Measurements from ENCODE around the gene DCC. TPM values are rescaled to one million over a fixed set of nuclear protein-coding genes. Genes with fewer than 3 reads are reported as not detected.

DCC gene
- total and polyA plus RNA-seq, 2 experiments from 2014 or later, result not detected

GRCh38 chr18:52999633-53000032, 659.6 kb downstream of the DCC start:
- no peak overlapping the region for H3K9ac ChIP-seq
- in situ Hi-C loops (cut with MboI), result loop anchor here (25.0 kb wide), 1 partner anchor 87 kb away; no protein-coding TSS in a partner anchor
- no peak overlapping the region for H2AFZ ChIP-seq
- H3K4me2 ChIP-seq (ENCODE audit: unreplicated experiment), result no peak overlapping the region
- WGBS, 2 experiments (ENCODE audit: low coverage in 1 of 2, low lambda C conversion rate in 2 of 2, missing lambda C conversion rate in 2 of 2), result 5 to 16% methylated on average over 2 of the region's 2 CpGs
- no peak overlapping the region for H3K4me3 ChIP-seq
- no peaks in the 10 kb centered on the region for H3K79me2 ChIP-seq (ENCODE audit: insufficient read depth)
- no peaks in the 10 kb centered on the region for H3K4me1 ChIP-seq (ENCODE audit: insufficient read depth)
- no peak for DNase-seq
- no peaks in the 10 kb centered on the region for H3K9me2 ChIP-seq (ENCODE audit: insufficient read depth)
- TF ChIP-seq EZH2 (IDR thresholded peaks at IDR 0.05; ENCODE audit: insufficient read depth, poor library complexity, severe bottlenecking) (no peak), EZH2phosphoT487 (IDR thresholded peaks at IDR 0.05; ENCODE audit: insufficient read depth, low read depth) (no peak)
- no peaks in the 10 kb centered on the region for H3K27me3 ChIP-seq (replicated peaks; ENCODE audit: insufficient read depth)
- no peaks in the 10 kb centered on the region for H3K9me3 ChIP-seq (ENCODE audit: low read depth)
- no peaks in the 10 kb centered on the region for H4K20me1 ChIP-seq (ENCODE audit: insufficient read depth)
- H3K36me3 ChIP-seq (ENCODE audit: low read depth), result no peaks in the 10 kb centered on the region
- H3F3A ChIP-seq (ENCODE audit: insufficient read depth), result no peaks in the 10 kb centered on the region
- H3K27ac ChIP-seq, result no peak overlapping the region

GRCh38 chr18:53004798-53005197, 664.8 kb downstream of the DCC start:
- WGBS, 2 experiments (ENCODE audit: low coverage in 1 of 2, low lambda C conversion rate in 2 of 2, missing lambda C conversion rate in 2 of 2), result 0 to 5% methylated on average over 1 of the region's 1 CpG
- no peak for DNase-seq

GRCh38 chr18:53018791-53019190, 678.8 kb downstream of the DCC start:
- TF ChIP-seq EZH2 (IDR thresholded peaks at IDR 0.05; ENCODE audit: insufficient read depth, poor library complexity, severe bottlenecking) (no peak), EZH2phosphoT487 (IDR thresholded peaks at IDR 0.05; ENCODE audit: insufficient read depth, low read depth) (no peak)
- in situ Hi-C loops (cut with MboI), result loop anchor here (25.0 kb wide), 1 partner anchor 106 kb away; no protein-coding TSS in a partner anchor

More at GRCh38 chr18:53004798-53005197, 664.8 kb downstream of the DCC start:
- no peaks in the 10 kb centered on the region for H3K27me3 ChIP-seq (replicated peaks; ENCODE audit: insufficient read depth)
- no peak overlapping the region for H3K27ac ChIP-seq
- H3K4me2 ChIP-seq (ENCODE audit: unreplicated experiment), result no peak overlapping the region
- peaks cover 3% of the 10 kb centered on the region for H3K9me3 ChIP-seq (ENCODE audit: low read depth)
- H3K79me2 ChIP-seq (ENCODE audit: insufficient read depth), result no peaks in the 10 kb centered on the region
- H3K4me1 ChIP-seq (ENCODE audit: insufficient read depth), result no peaks in the 10 kb centered on the region
- no peaks in the 10 kb centered on the region for H3F3A ChIP-seq (ENCODE audit: insufficient read depth)
- H4K20me1 ChIP-seq (ENCODE audit: insufficient read depth), result no peaks in the 10 kb centered on the region
- TF ChIP-seq EZH2 (IDR thresholded peaks at IDR 0.05; ENCODE audit: insufficient read depth, poor library complexity, severe bottlenecking), result no peak
- H3K4me3 ChIP-seq, result no peak overlapping the region
- no peak overlapping the region for H2AFZ ChIP-seq
- H3K36me3 ChIP-seq (ENCODE audit: low read depth), result no peaks in the 10 kb centered on the region
- no peak overlapping the region for H3K9ac ChIP-seq
- in situ Hi-C loops (cut with MboI), result loop anchor here (25.0 kb wide), 1 partner anchor 92 kb away; no protein-coding TSS in a partner anchor
- H3K9me2 ChIP-seq (ENCODE audit: insufficient read depth), result no peaks in the 10 kb centered on the region

GRCh38 chr18:53025247-53025646, 685.2 kb downstream of the DCC start:
- Histone ChIP-seq H3K9me3 (ENCODE audit: low read depth) (no peaks in the 10 kb centered on the region), H3F3A (ENCODE audit: insufficient read depth) (no peaks in the 10 kb centered on the region), H3K36me3 (ENCODE audit: low read depth) (no peaks in the 10 kb centered on the region), H3K4me3 (no peak overlapping the region), H2AFZ (no peak overlapping the region), H3K4me1 (ENCODE audit: insufficient read depth) (no peaks in the 10 kb centered on the region), H3K27ac (no peak overlapping the region), H3K79me2 (ENCODE audit: insufficient read depth) (no peaks in the 10 kb centered on the region), H3K27me3 (replicated peaks; ENCODE audit: insufficient read depth) (no peaks in the 10 kb centered on the region), H4K20me1 (ENCODE audit: insufficient read depth) (no peaks in the 10 kb centered on the region), H3K9me2 (ENCODE audit: insufficient read depth) (no peaks in the 10 kb centered on the region), H3K4me2 (ENCODE audit: unreplicated experiment) (no peak overlapping the region), H3K9ac (no peak overlapping the region)
- 19 to 20% methylated on average over 3 of the region's 3 CpGs for WGBS, 2 experiments (ENCODE audit: low coverage in 1 of 2, low lambda C conversion rate in 2 of 2, missing lambda C conversion rate in 2 of 2)
- no peak for DNase-seq
- in situ Hi-C loops (cut with MboI), result no loop called here
- no peak for TF ChIP-seq EZH2 (IDR thresholded peaks at IDR 0.05; ENCODE audit: insufficient read depth, poor library complexity, severe bottlenecking)
- no peak for TF ChIP-seq EZH2phosphoT487 (IDR thresholded peaks at IDR 0.05; ENCODE audit: insufficient read depth, low read depth)

More at GRCh38 chr18:53018791-53019190, 678.8 kb downstream of the DCC start:
- no peaks in the 10 kb centered on the region for H4K20me1 ChIP-seq (ENCODE audit: insufficient read depth)
- no peak overlapping the region for H3K9ac ChIP-seq
- no peaks in the 10 kb centered on the region for H3K36me3 ChIP-seq (ENCODE audit: low read depth)
- H2AFZ ChIP-seq, result no peak overlapping the region
- H3K4me3 ChIP-seq, result no peak overlapping the region
- H3K4me2 ChIP-seq (ENCODE audit: unreplicated experiment), result no peak overlapping the region
- no peaks in the 10 kb centered on the region for H3K79me2 ChIP-seq (ENCODE audit: insufficient read depth)
- DNase-seq, result peak; percentile 2
- H3K27ac ChIP-seq, result no peak overlapping the region
- no peaks in the 10 kb centered on the region for H3K27me3 ChIP-seq (replicated peaks; ENCODE audit: insufficient read depth)
- WGBS, 2 experiments (ENCODE audit: low coverage in 1 of 2, low lambda C conversion rate in 2 of 2, missing lambda C conversion rate in 2 of 2), result 11 to 18% methylated on average over 2 of the region's 2 CpGs
- H3K4me1 ChIP-seq (ENCODE audit: insufficient read depth), result no peaks in the 10 kb centered on the region
- no peaks in the 10 kb centered on the region for H3F3A ChIP-seq (ENCODE audit: insufficient read depth)
- peaks cover 9% of the 10 kb centered on the region for H3K9me3 ChIP-seq (ENCODE audit: low read depth)
- no peaks in the 10 kb centered on the region for H3K9me2 ChIP-seq (ENCODE audit: insufficient read depth)

GRCh38 chr18:53028565-53028964, 688.6 kb downstream of the DCC start:
- no peaks in the 10 kb centered on the region for H3K36me3 ChIP-seq (ENCODE audit: low read depth)
- H3K27me3 ChIP-seq (replicated peaks; ENCODE audit: insufficient read depth), result no peaks in the 10 kb centered on the region
- H3K9me3 ChIP-seq (ENCODE audit: low read depth), result no peaks in the 10 kb centered on the region
- no peaks in the 10 kb centered on the region for H4K20me1 ChIP-seq (ENCODE audit: insufficient read depth)
- H2AFZ ChIP-seq, result no peak overlapping the region
- 0 to 3% methylated on average over 1 of the region's 1 CpG for WGBS, 2 experiments (ENCODE audit: low coverage in 1 of 2, low lambda C conversion rate in 2 of 2, missing lambda C conversion rate in 2 of 2)
- no peak for DNase-seq
- no peaks in the 10 kb centered on the region for H3K79me2 ChIP-seq (ENCODE audit: insufficient read depth)
- H3K9ac ChIP-seq, result no peak overlapping the region
- no peaks in the 10 kb centered on the region for H3K9me2 ChIP-seq (ENCODE audit: insufficient read depth)
- no peak overlapping the region for H3K4me2 ChIP-seq (ENCODE audit: unreplicated experiment)
- H3F3A ChIP-seq (ENCODE audit: insufficient read depth), result no peaks in the 10 kb centered on the region
- no peaks in the 10 kb centered on the region for H3K4me1 ChIP-seq (ENCODE audit: insufficient read depth)
- in situ Hi-C loops (cut with MboI), result no loop called here
- no peak overlapping the region for H3K4me3 ChIP-seq
- TF ChIP-seq EZH2 (IDR thresholded peaks at IDR 0.05; ENCODE audit: insufficient read depth, poor library complexity, severe bottlenecking) (no peak), EZH2phosphoT487 (IDR thresholded peaks at IDR 0.05; ENCODE audit: insufficient read depth, low read depth) (no peak)
- no peak overlapping the region for H3K27ac ChIP-seq
